Keratinocyte (primary cell): ENCODE results near the gene CPAMD8.

Source experiments
- EZH2 ChIP-seq: IDR thresholded peaks from one replicate; pipeline ENCODE4 v1.6.1; 2012; ENCODE audit warnings: inconsistent platforms, mild to moderate bottlenecking, low read length, moderate library complexity
- TF ChIP-seq, protein P1 (sequence below), 3 experiments: IDR thresholded peaks in 1 of 3; conservative IDR thresholded peaks in 1 of 3; optimal IDR thresholded peaks in 1 of 3; 2 replicates in 2 of 3; 3 replicates in 1 of 3; pipeline versions ENCODE3 to v1.5.1; 2011; ENCODE audit warnings: low read length in 3 of 3, mild to moderate bottlenecking in 3 of 3, moderate library complexity in 2 of 3, control low read depth in 1 of 3, inconsistent platforms in 1 of 3; ENCODE audit not compliant: insufficient read depth in 2 of 3; ENCODE audit errors: extremely low read depth in 1 of 3

GRCh38 chr19:17058236-17058635 lies 31.6 kb upstream of the CPAMD8 start:
- no peak for TF ChIP-seq EZH2
- TF ChIP-seq, protein P1, sequence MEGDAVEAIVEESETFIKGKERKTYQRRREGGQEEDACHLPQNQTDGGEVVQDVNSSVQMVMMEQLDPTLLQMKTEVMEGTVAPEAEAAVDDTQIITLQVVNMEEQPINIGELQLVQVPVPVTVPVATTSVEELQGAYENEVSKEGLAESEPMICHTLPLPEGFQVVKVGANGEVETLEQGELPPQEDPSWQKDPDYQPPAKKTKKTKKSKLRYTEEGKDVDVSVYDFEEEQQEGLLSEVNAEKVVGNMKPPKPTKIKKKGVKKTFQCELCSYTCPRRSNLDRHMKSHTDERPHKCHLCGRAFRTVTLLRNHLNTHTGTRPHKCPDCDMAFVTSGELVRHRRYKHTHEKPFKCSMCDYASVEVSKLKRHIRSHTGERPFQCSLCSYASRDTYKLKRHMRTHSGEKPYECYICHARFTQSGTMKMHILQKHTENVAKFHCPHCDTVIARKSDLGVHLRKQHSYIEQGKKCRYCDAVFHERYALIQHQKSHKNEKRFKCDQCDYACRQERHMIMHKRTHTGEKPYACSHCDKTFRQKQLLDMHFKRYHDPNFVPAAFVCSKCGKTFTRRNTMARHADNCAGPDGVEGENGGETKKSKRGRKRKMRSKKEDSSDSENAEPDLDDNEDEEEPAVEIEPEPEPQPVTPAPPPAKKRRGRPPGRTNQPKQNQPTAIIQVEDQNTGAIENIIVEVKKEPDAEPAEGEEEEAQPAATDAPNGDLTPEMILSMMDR (optimal IDR thresholded peaks at IDR 0.05 in 1 of 3, IDR thresholded peaks at IDR 0.05 in 1 of 3, conservative IDR thresholded peaks at IDR 0.05 in 1 of 3; ENCODE audit: extremely low read depth in 1 of 3, insufficient read depth in 2 of 3, low read length in 3 of 3), result no peak
